Fibroblast of mammary gland (primary cell): ENCODE results near the gene ALG11.

Experiments
- DNase-seq: peaks from one replicate; pipeline ENCODE4 v3.0.0-alpha.2; 2010; ENCODE audit warnings: low read depth
- H3K4me3 ChIP-seq: 2 replicates; pipeline ENCODE4 v1.5.1; 2011; ENCODE audit warnings: low read depth, mild to moderate bottlenecking, low read length, moderate library complexity; ENCODE audit not compliant: control insufficient read depth
- TF ChIP-seq, protein P1 (sequence below): conservative IDR thresholded peaks from 2 replicates; pipeline ENCODE4 v1.5.1; 2011; ENCODE audit warnings: low read depth, low read length, inconsistent platforms; ENCODE audit not compliant: control insufficient read depth, insufficient read depth

Gene ALG11

DNA sequence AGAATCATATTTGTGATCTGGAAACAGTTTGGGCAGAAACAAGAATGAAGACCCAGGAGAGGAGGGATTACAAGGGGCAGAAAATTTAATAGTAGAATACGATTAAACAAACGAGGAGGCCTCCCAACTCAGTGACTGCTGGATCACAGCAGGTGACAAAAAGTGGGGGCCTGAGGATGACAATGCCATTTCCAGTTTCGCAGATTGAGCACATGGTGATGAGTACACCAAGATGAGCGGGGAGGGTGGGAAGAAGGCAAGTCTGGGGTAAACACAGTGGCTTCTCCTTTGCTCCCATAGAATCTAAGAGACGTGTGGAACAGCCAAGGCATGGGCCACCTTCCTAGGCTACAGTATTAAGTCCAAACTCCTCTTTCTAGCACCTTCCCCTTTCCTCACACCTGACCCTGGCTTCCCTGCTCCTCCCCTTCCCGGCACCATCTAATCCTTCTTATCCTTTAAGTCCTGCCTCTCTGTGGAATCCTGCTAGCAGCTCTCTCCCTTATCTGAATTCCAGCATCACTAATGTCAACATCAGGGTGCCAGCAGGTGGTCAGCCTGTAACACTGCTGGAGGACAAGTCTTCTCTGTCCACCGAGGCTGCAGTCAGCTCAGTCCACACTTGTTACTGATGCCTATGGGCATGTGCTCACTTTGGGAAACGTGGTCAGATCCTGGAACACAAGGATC is 14.4 kb upstream of the ALG11 start:
- TF ChIP-seq, protein P1, sequence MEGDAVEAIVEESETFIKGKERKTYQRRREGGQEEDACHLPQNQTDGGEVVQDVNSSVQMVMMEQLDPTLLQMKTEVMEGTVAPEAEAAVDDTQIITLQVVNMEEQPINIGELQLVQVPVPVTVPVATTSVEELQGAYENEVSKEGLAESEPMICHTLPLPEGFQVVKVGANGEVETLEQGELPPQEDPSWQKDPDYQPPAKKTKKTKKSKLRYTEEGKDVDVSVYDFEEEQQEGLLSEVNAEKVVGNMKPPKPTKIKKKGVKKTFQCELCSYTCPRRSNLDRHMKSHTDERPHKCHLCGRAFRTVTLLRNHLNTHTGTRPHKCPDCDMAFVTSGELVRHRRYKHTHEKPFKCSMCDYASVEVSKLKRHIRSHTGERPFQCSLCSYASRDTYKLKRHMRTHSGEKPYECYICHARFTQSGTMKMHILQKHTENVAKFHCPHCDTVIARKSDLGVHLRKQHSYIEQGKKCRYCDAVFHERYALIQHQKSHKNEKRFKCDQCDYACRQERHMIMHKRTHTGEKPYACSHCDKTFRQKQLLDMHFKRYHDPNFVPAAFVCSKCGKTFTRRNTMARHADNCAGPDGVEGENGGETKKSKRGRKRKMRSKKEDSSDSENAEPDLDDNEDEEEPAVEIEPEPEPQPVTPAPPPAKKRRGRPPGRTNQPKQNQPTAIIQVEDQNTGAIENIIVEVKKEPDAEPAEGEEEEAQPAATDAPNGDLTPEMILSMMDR = no peak
- no peak for DNase-seq
- H3K4me3 ChIP-seq = no peak overlapping the region

DNA sequence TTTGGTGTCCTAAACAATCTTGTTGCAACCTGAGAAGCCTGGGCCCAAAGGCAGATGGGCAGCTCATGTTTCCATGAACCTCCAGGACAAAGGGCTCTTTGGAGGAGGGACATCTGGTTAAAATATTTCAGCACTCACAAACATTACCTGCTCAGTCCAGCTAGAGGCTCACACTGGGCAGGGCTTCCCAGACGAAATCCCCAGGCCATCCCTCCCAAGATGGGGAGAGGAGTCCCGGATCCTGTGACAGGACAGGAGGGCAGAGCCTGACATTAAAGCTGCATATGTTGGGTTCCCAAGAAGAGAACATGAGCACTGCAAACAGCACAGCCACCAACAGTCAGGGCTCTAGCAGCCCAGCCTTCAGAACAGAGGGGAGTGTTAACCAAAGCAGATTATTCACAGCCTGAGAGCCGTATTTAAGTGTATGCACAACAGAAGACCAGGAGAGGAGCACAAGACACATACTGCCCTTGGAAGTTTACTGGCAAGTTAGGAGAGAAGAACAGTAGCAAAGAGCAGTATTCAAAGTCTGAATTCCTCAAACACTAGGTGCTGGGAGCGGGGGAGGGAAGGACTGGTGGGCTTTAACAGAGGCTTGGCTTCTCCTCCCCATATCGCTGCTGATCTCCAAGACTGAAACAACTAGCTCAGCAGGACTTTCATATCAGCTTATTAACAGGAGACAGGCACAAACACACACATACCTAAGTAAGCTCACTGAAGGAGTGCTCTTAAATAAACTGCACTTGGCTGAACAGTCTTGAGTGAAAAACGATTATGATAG is 13.3 kb upstream of the ALG11 start:
- no peak overlapping the region for H3K4me3 ChIP-seq
- no peak for DNase-seq
- TF ChIP-seq, protein P1 = no peak

DNA sequence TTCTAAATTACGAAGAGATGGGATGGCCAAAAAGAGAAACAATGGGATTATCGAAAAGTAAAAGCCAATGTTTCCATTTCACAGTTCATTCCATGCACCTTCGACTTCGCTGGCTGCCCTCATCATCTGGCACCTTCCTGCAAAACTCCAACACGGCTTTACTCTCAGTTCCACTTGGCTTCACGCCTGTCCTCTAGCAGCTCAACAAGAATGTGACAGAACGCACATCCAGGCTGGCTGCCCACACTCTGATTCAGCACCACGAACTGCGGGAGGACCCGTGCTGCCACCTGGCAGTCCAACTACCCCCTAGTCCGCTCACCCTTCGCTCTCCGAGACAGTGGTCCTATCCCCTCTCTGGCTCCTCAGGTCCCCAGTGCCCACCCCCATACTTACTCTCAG is 12.7 kb upstream of the ALG11 start:
- peak; percentile 31 for DNase-seq
- no peak overlapping the region for H3K4me3 ChIP-seq
- TF ChIP-seq, protein P1 = no peak

DNA sequence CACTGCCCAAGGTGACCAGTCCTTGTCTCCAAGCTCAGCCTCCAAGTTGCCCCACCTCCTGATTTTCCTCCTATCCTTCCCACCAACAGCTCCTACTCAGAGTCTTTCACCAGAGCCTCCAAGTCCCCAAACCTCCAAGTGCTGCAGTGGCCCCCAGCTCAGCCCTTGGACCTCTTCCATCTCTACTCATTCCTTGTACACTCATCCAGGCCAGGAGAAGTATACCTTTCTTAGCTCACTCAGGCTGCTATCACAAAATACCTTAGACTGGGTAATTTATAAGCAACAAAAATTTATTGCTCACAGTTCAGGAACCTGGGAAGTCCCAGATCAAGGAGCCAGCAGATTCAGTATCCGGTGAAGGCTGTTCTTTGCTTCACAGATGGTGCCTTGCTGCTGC is 12.3 kb upstream of the ALG11 start:
- no peak for DNase-seq
- TF ChIP-seq, protein P1 = no peak
- H3K4me3 ChIP-seq = no peak overlapping the region

DNA sequence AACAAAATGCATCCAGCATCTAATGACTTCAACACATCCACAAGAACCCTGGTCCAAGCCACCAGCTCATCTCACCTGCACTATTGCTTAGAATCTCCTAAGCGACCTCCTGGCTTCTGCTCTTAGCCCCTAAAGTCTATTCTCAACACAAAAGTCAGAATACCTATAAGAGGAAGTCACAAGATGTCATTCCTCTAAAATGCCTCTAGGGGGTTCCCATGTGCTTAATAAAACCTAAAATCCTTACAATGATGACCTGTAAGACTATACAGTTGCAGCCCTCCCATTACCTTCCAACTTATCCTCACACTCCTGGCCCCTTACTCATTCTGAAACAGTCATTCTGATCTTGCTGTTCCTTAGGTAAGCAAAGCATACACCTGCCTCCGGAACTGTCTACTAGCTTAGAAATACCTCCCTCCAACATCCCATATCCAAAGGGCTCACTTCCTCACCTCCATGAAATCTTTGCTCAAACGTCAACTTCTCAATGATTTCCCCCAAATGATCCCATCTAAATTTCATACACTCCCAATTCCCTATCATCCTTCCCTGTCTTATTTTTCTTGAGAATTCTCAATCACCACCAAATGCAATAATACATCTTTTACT is 11.0 kb upstream of the ALG11 start:
- DNase-seq = peak; percentile 59
- TF ChIP-seq, protein P1 = peak; percentile 63

DNA sequence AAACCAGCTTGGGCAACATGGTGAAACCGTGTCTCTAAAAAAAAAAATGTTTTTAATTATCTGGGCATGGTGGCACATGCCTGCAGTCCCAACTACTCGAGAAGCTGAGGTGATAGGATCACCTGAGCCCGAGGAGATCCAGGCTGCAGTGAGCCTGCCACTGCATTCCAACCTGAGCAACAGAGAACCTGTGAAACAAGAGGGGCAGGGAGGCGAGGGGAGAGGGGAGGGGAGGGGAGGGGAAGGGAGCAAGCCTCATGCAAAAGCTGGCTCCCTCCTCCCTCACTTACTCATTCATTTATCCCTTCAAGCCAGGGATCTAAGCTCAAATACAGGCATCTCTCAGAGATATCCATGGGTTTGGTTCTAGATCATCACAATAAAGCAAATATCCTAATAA is 9.8 kb upstream of the ALG11 start:
- H3K4me3 ChIP-seq = no peak overlapping the region
- TF ChIP-seq, protein P1 = no peak
- DNase-seq = no peak

More for the DNA sequence above, 11.0 kb upstream of the ALG11 start:
- no peak overlapping the region for H3K4me3 ChIP-seq
